HepG2 (cell line): ENCODE results near the gene CDH23.

Source experiments
- POLR2AphosphoS5 ChIP-seq: IDR thresholded peaks from 2 replicates; pipeline ENCODE4 v1.6.1; 2012; ENCODE audit warnings: low read depth, low read length
- SMAD3 ChIP-seq: sonication (generic); formaldehyde crosslinking; IDR thresholded peaks from 2 replicates; pipeline ENCODE4 v1.4.0; 2020; ENCODE audit warnings: missing genetic modification reagents
- U2AF1 ChIP-seq: fragments of 200-400 bp; formaldehyde crosslinking; optimal IDR thresholded peaks from 2 replicates; pipeline ENCODE3; 2017; ENCODE audit warnings: mild to moderate bottlenecking, low read depth, low read length

GRCh38 chr10:71531485-71532446, 135.0 kb downstream of the CDH23 start:
- TF ChIP-seq SMAD3 (no peak), POLR2AphosphoS5 (no peak), U2AF1 (no peak)
